ENCODE data around the gene UPP1. TPM values are rescaled to one million over a fixed set of nuclear protein-coding genes. Genes with fewer than 3 reads are reported as not detected.

Gene UPP1
- total and polyA plus RNA-seq, 10 of the 15 experiments (the other 5 are each of a cell fraction or from before 2014, with no cell fraction given): 0.93 to 7.9 (median 3.8) TPM

DNA sequence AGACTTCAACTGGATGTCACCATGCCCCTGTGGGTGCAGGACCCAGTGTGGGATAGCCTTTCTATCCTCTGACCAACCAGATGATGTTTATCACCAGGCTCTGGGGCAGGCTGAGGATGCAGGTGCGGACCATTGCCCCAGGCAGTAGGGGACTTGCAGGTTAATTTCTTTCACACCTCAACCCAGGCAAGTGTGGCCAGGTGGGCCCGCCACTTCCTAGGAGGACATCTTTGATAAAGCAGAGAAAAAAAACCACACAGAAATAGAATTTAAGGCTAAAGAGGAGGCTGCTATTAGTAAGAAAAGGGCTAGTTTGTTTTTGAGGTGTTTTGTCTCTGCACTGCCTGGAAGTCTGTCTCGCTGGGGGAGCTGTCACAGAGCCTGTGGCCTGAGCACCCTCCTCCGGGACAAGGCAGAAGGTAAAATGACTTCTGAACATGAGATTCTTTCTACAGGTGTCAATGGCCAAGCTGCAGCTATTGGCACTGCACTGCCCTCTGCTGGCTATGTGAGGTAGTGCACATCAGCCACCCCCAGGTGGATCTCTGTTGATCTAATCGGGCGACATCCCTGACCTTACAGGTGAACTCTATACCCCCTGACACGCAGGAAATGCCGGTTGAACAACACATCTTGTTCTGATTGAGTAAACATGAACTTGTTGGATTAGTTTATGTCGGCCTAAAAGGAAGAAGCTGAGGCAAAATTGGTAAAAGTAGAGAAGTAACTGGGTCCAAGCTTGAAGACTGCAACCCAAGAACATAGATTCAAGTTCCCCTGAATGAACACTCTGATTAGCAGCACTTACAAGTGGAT lies 21.0 kb downstream of the UPP1 start (continued):
- TF ChIP-seq MTA2 (IDR thresholded peaks at IDR 0.05; ENCODE audit: low read depth) (no peak), PAX5 (IDR thresholded peaks at IDR 0.05; ENCODE audit: borderline replicate concordance, low read depth, low read length) (no peak), ZNF274 (IDR thresholded peaks at IDR 0.05; ENCODE audit: insufficient read depth, insufficient read length) (no peak), NFYB (IDR thresholded peaks at IDR 0.05; ENCODE audit: insufficient read depth, low read depth, low read length) (no peak), SIX5 (IDR thresholded peaks at IDR 0.05; ENCODE audit: low read depth, low read length, severe bottlenecking) (no peak), CBFB (IDR thresholded peaks at IDR 0.05; ENCODE audit: low read depth) (no peak), TCF7 (IDR thresholded peaks at IDR 0.05; ENCODE audit: borderline replicate concordance) (no peak), YY1 (IDR thresholded peaks at IDR 0.05; ENCODE audit: low read depth, low read length) (peak; percentile 87), CHD1 (IDR thresholded peaks at IDR 0.05; ENCODE audit: low read depth, low read length) (no peak), NFYA (IDR thresholded peaks at IDR 0.05; ENCODE audit: borderline replicate concordance, low read depth, low read length) (no peak), MYC (IDR thresholded peaks at IDR 0.05; ENCODE audit: insufficient read depth, insufficient read length, insufficient replicate concordance, low read length, severe bottlenecking) (no peak)
- TF ChIP-seq, protein P1, sequence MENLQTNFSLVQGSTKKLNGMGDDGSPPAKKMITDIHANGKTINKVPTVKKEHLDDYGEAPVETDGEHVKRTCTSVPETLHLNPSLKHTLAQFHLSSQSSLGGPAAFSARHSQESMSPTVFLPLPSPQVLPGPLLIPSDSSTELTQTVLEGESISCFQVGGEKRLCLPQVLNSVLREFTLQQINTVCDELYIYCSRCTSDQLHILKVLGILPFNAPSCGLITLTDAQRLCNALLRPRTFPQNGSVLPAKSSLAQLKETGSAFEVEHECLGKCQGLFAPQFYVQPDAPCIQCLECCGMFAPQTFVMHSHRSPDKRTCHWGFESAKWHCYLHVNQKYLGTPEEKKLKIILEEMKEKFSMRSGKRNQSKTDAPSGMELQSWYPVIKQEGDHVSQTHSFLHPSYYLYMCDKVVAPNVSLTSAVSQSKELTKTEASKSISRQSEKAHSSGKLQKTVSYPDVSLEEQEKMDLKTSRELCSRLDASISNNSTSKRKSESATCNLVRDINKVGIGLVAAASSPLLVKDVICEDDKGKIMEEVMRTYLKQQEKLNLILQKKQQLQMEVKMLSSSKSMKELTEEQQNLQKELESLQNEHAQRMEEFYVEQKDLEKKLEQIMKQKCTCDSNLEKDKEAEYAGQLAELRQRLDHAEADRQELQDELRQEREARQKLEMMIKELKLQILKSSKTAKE (IDR thresholded peaks at IDR 0.05; ENCODE audit: low read depth, poor library complexity, severe bottlenecking): no peak
- TF ChIP-seq, protein P2, sequence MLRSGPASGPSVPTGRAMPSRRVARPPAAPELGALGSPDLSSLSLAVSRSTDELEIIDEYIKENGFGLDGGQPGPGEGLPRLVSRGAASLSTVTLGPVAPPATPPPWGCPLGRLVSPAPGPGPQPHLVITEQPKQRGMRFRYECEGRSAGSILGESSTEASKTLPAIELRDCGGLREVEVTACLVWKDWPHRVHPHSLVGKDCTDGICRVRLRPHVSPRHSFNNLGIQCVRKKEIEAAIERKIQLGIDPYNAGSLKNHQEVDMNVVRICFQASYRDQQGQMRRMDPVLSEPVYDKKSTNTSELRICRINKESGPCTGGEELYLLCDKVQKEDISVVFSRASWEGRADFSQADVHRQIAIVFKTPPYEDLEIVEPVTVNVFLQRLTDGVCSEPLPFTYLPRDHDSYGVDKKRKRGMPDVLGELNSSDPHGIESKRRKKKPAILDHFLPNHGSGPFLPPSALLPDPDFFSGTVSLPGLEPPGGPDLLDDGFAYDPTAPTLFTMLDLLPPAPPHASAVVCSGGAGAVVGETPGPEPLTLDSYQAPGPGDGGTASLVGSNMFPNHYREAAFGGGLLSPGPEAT (IDR thresholded peaks at IDR 0.05; ENCODE audit: low read depth): no peak
- TF ChIP-seq, protein P3, sequence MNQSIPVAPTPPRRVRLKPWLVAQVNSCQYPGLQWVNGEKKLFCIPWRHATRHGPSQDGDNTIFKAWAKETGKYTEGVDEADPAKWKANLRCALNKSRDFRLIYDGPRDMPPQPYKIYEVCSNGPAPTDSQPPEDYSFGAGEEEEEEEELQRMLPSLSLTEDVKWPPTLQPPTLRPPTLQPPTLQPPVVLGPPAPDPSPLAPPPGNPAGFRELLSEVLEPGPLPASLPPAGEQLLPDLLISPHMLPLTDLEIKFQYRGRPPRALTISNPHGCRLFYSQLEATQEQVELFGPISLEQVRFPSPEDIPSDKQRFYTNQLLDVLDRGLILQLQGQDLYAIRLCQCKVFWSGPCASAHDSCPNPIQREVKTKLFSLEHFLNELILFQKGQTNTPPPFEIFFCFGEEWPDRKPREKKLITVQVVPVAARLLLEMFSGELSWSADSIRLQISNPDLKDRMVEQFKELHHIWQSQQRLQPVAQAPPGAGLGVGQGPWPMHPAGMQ (IDR thresholded peaks at IDR 0.05; ENCODE audit: borderline replicate concordance): no peak
- TF ChIP-seq, protein P4, sequence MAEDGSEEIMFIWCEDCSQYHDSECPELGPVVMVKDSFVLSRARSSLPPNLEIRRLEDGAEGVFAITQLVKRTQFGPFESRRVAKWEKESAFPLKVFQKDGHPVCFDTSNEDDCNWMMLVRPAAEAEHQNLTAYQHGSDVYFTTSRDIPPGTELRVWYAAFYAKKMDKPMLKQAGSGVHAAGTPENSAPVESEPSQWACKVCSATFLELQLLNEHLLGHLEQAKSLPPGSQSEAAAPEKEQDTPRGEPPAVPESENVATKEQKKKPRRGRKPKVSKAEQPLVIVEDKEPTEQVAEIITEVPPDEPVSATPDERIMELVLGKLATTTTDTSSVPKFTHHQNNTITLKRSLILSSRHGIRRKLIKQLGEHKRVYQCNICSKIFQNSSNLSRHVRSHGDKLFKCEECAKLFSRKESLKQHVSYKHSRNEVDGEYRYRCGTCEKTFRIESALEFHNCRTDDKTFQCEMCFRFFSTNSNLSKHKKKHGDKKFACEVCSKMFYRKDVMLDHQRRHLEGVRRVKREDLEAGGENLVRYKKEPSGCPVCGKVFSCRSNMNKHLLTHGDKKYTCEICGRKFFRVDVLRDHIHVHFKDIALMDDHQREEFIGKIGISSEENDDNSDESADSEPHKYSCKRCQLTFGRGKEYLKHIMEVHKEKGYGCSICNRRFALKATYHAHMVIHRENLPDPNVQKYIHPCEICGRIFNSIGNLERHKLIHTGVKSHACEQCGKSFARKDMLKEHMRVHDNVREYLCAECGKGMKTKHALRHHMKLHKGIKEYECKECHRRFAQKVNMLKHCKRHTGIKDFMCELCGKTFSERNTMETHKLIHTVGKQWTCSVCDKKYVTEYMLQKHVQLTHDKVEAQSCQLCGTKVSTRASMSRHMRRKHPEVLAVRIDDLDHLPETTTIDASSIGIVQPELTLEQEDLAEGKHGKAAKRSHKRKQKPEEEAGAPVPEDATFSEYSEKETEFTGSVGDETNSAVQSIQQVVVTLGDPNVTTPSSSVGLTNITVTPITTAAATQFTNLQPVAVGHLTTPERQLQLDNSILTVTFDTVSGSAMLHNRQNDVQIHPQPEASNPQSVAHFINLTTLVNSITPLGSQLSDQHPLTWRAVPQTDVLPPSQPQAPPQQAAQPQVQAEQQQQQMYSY (CRISPR knock-in tag; IDR thresholded peaks at IDR 0.05): no peak
